ENCODE results near the gene RARA. TPM values are rescaled to one million over a fixed set of nuclear protein-coding genes. Genes with fewer than 3 reads are reported as not detected.
A peak's percentile ranks its signal among the peaks of the same experiment; 100 is the strongest.

RARA gene
- polyA plus RNA-seq, 3 donors: 14.9 to 63.9 (median 29.4) TPM

- H3K79me2 ChIP-seq (ENCODE audit: insufficient read depth, low read length): peaks cover 30% of the 10 kb centered on the region
- H3K4me2 ChIP-seq (replicated peaks; ENCODE audit: extremely low read depth, low read length, poor library complexity, severe bottlenecking): peak overlapping the region; percentile 13
- H3K36me3 ChIP-seq (replicated peaks in 1 of 2; ENCODE audit: control insufficient read depth in 1 of 2, insufficient read depth in 2 of 2, low read length in 2 of 2): no peaks in the 10 kb centered on the region
- peaks cover 75 to 79% of the 10 kb centered on the region in 2 donors for H3K4me1 ChIP-seq (ENCODE audit: control insufficient read depth in 1 of 2, insufficient read depth in 2 of 2, low read length in 2 of 2)
- no peak for DNase-seq
- H3K9ac ChIP-seq (ENCODE audit: insufficient read depth, low read length, poor library complexity, severe bottlenecking): no peak overlapping the region
- H3K27me3 ChIP-seq (ENCODE audit: control insufficient read depth in 2 of 2, insufficient read depth in 2 of 2, low read length in 2 of 2): no peaks in the 10 kb centered on the region
- no peaks in the 10 kb centered on the region for H3K9me3 ChIP-seq (replicated peaks in 1 of 2; ENCODE audit: control insufficient read depth in 1 of 2, insufficient read depth in 1 of 2, low read length in 2 of 2)
- H3K4me3 Mint-ChIP-seq: no peak overlapping the region
- intact Hi-C loops (cut with micrococcal nuclease): no loop called here
- H3K27ac Mint-ChIP-seq: peak overlapping the region; percentile 23 to 86 (median 43)
- peaks cover 11 to 17% of the 10 kb centered on the region in 2 donors for H3K36me3 Mint-ChIP-seq
- H3K27ac ChIP-seq (ENCODE audit: low read depth in 1 of 2, low read length in 2 of 2): no peak overlapping the region
- no peak for TF ChIP-seq CTCF (IDR thresholded peaks at IDR 0.05)
- H3K27me3 Mint-ChIP-seq (ENCODE audit: low read depth in 3 of 3): peaks cover 0 to 13% (median 8%) of the 10 kb centered on the region in 3 donors
- H3K4me3 ChIP-seq (replicated peaks in 1 of 3; ENCODE audit: low read depth in 2 of 3, low read length in 3 of 3): peak overlapping the region in 1 of 3 experiments; percentile 19
- H3K9me3 Mint-ChIP-seq: peaks cover 0 to 5% (median 0%) of the 10 kb centered on the region in 7 donors
- no peak overlapping the region for H2AFZ ChIP-seq (ENCODE audit: insufficient read depth, low read depth, low read length, poor library complexity, severe bottlenecking)
- 90% methylated on average over 2 of the region's 3 CpGs for whole genome bisulfite sequencing (ENCODE audit: insufficient coverage)
- peaks cover 55% of the 10 kb centered on the region for H4K20me1 ChIP-seq (ENCODE audit: insufficient read depth, low read length)
- H3K4me1 Mint-ChIP-seq: peaks cover 41% of the 10 kb centered on the region
Observed at GRCh38 chr17:40315206-40315605, 6.2 kb downstream of the RARA start.

GRCh38 chr17:40315678-40316570 lies 6.9 kb downstream of the RARA start:
- no peak for TF ChIP-seq CTCF (IDR thresholded peaks at IDR 0.05)
- peaks cover 53% of the 10 kb centered on the region for H4K20me1 ChIP-seq (ENCODE audit: insufficient read depth, low read length)
- no peak overlapping the region for H3K9ac ChIP-seq (ENCODE audit: insufficient read depth, low read length, poor library complexity, severe bottlenecking)
- peak overlapping the region; percentile 11 to 60 for H3K4me3 Mint-ChIP-seq
- intact Hi-C loops (cut with micrococcal nuclease): loop anchor here in 1 of 2 donors (2.0 kb wide), 1 partner anchor 13 kb away; no protein-coding TSS in a partner anchor
- no peak overlapping the region for H2AFZ ChIP-seq (ENCODE audit: insufficient read depth, low read depth, low read length, poor library complexity, severe bottlenecking)
- peak overlapping the region in 1 of 3 experiments; percentile 19 for H3K4me3 ChIP-seq (replicated peaks in 1 of 3; ENCODE audit: low read depth in 2 of 3, low read length in 3 of 3)
- H3K36me3 ChIP-seq (replicated peaks in 1 of 2; ENCODE audit: control insufficient read depth in 1 of 2, insufficient read depth in 2 of 2, low read length in 2 of 2): no peaks in the 10 kb centered on the region
- no peaks in the 10 kb centered on the region for H3K27me3 ChIP-seq (ENCODE audit: control insufficient read depth in 2 of 2, insufficient read depth in 2 of 2, low read length in 2 of 2)
- H3K4me1 ChIP-seq (ENCODE audit: control insufficient read depth in 1 of 2, insufficient read depth in 2 of 2, low read length in 2 of 2): peaks cover 75 to 79% of the 10 kb centered on the region in 2 donors
- H3K4me2 ChIP-seq (replicated peaks; ENCODE audit: extremely low read depth, low read length, poor library complexity, severe bottlenecking): peak overlapping the region; percentile 97
- no peak for DNase-seq
- peaks cover 0 to 11% (median 10%) of the 10 kb centered on the region in 3 donors for H3K27me3 Mint-ChIP-seq (ENCODE audit: low read depth in 3 of 3)
- no peaks in the 10 kb centered on the region for H3K9me3 ChIP-seq (replicated peaks in 1 of 2; ENCODE audit: control insufficient read depth in 1 of 2, insufficient read depth in 1 of 2, low read length in 2 of 2)
- H3K9me3 Mint-ChIP-seq: peaks cover 0 to 5% (median 0%) of the 10 kb centered on the region in 7 donors
- H3K27ac Mint-ChIP-seq: peak overlapping the region in 6 of 7 donors; percentile 40 to 86 (median 56)
- peaks cover 38% of the 10 kb centered on the region for H3K79me2 ChIP-seq (ENCODE audit: insufficient read depth, low read length)
- 85% methylated on average over 5 of the region's 9 CpGs for WGBS (ENCODE audit: insufficient coverage)
- H3K27ac ChIP-seq (ENCODE audit: low read depth in 1 of 2, low read length in 2 of 2): no peak overlapping the region
- H3K4me1 Mint-ChIP-seq: peaks cover 49% of the 10 kb centered on the region
- H3K36me3 Mint-ChIP-seq: peaks cover 17 to 25% of the 10 kb centered on the region in 2 donors

All from CD14-positive monocyte (primary cell).